Measurements from ENCODE around the gene GPRIN1.

Gene GPRIN1

GRCh38 chr5:176570044-176570443, 39.9 kb downstream of the GPRIN1 start:
- Histone ChIP-seq H3K9me3 (ENCODE audit: severe bottlenecking) (no peaks in the 10 kb centered on the region), H3K27ac (ENCODE audit: poor library complexity, severe bottlenecking) (no peak overlapping the region), H3K27me3 (ENCODE audit: insufficient read depth, poor library complexity, severe bottlenecking) (no peaks in the 10 kb centered on the region), H3K36me3 (ENCODE audit: low read depth) (no peaks in the 10 kb centered on the region), H3K4me1 (ENCODE audit: insufficient read depth, poor library complexity, severe bottlenecking) (no peaks in the 10 kb centered on the region), H3K4me3 (ENCODE audit: severe bottlenecking) (no peak overlapping the region)
- TF ChIP-seq CTCF (IDR thresholded peaks at IDR 0.05; ENCODE audit: poor library complexity, severe bottlenecking), result peak; percentile 23
- ATAC-seq (ENCODE audit: low read depth) (peak; percentile 26; the same call in 1 of the 3 replicates), DNase-seq (ENCODE audit: low spot score) (no peak)

- TF ChIP-seq CTCF (IDR thresholded peaks at IDR 0.05; ENCODE audit: poor library complexity, severe bottlenecking), result no peak
- no peaks in the 10 kb centered on the region for H3K27me3 ChIP-seq (ENCODE audit: insufficient read depth, poor library complexity, severe bottlenecking)
- no peak overlapping the region for H3K27ac ChIP-seq (ENCODE audit: poor library complexity, severe bottlenecking)
- H3K4me1 ChIP-seq (ENCODE audit: insufficient read depth, poor library complexity, severe bottlenecking), result peaks cover 2% of the 10 kb centered on the region
- no peak overlapping the region for H3K4me3 ChIP-seq (ENCODE audit: severe bottlenecking)
- no peak for DNase-seq (ENCODE audit: low spot score)
- no peaks in the 10 kb centered on the region for H3K9me3 ChIP-seq (ENCODE audit: severe bottlenecking)
- no peak for ATAC-seq (ENCODE audit: low read depth)
- no peaks in the 10 kb centered on the region for H3K36me3 ChIP-seq (ENCODE audit: low read depth)
Observed at GRCh38 chr5:176568657-176569056, 41.3 kb downstream of the GPRIN1 start.

- Histone ChIP-seq H3K4me1 (ENCODE audit: insufficient read depth, poor library complexity, severe bottlenecking) (peaks cover 2% of the 10 kb centered on the region), H3K9me3 (ENCODE audit: severe bottlenecking) (no peaks in the 10 kb centered on the region), H3K36me3 (ENCODE audit: low read depth) (no peaks in the 10 kb centered on the region), H3K27ac (ENCODE audit: poor library complexity, severe bottlenecking) (no peak overlapping the region), H3K4me3 (ENCODE audit: severe bottlenecking) (no peak overlapping the region), H3K27me3 (ENCODE audit: insufficient read depth, poor library complexity, severe bottlenecking) (no peaks in the 10 kb centered on the region)
- DNase-seq (ENCODE audit: low spot score) (no peak), ATAC-seq (ENCODE audit: low read depth) (no peak)
- no peak for TF ChIP-seq CTCF (IDR thresholded peaks at IDR 0.05; ENCODE audit: poor library complexity, severe bottlenecking)
Observed at GRCh38 chr5:176565760-176566288, 44.1 kb downstream of the GPRIN1 start.

- Histone ChIP-seq H3K4me3 (ENCODE audit: severe bottlenecking) (no peak overlapping the region), H3K27ac (ENCODE audit: poor library complexity, severe bottlenecking) (peak overlapping the region; percentile 31), H3K4me1 (ENCODE audit: insufficient read depth, poor library complexity, severe bottlenecking) (peaks cover 2% of the 10 kb centered on the region), H3K36me3 (ENCODE audit: low read depth) (no peaks in the 10 kb centered on the region), H3K27me3 (ENCODE audit: insufficient read depth, poor library complexity, severe bottlenecking) (no peaks in the 10 kb centered on the region), H3K9me3 (ENCODE audit: severe bottlenecking) (no peaks in the 10 kb centered on the region)
- DNase-seq (ENCODE audit: low spot score), result no peak
- no peak for TF ChIP-seq CTCF (IDR thresholded peaks at IDR 0.05; ENCODE audit: poor library complexity, severe bottlenecking)
- peak; percentile 7; the same call in 1 of the 3 replicates for ATAC-seq (ENCODE audit: low read depth)
Observed at GRCh38 chr5:176564002-176564401, 46.0 kb downstream of the GPRIN1 start.

- ATAC-seq (ENCODE audit: low read depth) (no peak), DNase-seq (ENCODE audit: low spot score) (no peak)
- TF ChIP-seq CTCF (IDR thresholded peaks at IDR 0.05; ENCODE audit: poor library complexity, severe bottlenecking), result no peak
- H3K4me3 ChIP-seq (ENCODE audit: severe bottlenecking), result no peak overlapping the region
- no peaks in the 10 kb centered on the region for H3K27me3 ChIP-seq (ENCODE audit: insufficient read depth, poor library complexity, severe bottlenecking)
- H3K36me3 ChIP-seq (ENCODE audit: low read depth), result no peaks in the 10 kb centered on the region
- peaks cover 2% of the 10 kb centered on the region for H3K4me1 ChIP-seq (ENCODE audit: insufficient read depth, poor library complexity, severe bottlenecking)
- H3K9me3 ChIP-seq (ENCODE audit: severe bottlenecking), result no peaks in the 10 kb centered on the region
- H3K27ac ChIP-seq (ENCODE audit: poor library complexity, severe bottlenecking), result no peak overlapping the region
Observed at GRCh38 chr5:176562189-176562588, 47.8 kb downstream of the GPRIN1 start.

Measured in RWPE2 (cell line).